Stimulated activated CD4-positive, alpha-beta T cell treated with anti-CD3 and anti-CD28 coated beads, Interleukin-2, amount 100 ng/mL, for 48 hours (primary cell): ENCODE data around the gene ONECUT3.
"Not testable (repeated sequence)": the region's sequence is repeated elsewhere in the genome, so short reads cannot be mapped to it uniquely, and the experiment has no call there.

ENCODE experiments used
- DNase-seq, 2 donors: peaks; one replicate each; pipeline ENCODE4 v3.0.0-alpha.2; 2020

Gene ONECUT3

DNA sequence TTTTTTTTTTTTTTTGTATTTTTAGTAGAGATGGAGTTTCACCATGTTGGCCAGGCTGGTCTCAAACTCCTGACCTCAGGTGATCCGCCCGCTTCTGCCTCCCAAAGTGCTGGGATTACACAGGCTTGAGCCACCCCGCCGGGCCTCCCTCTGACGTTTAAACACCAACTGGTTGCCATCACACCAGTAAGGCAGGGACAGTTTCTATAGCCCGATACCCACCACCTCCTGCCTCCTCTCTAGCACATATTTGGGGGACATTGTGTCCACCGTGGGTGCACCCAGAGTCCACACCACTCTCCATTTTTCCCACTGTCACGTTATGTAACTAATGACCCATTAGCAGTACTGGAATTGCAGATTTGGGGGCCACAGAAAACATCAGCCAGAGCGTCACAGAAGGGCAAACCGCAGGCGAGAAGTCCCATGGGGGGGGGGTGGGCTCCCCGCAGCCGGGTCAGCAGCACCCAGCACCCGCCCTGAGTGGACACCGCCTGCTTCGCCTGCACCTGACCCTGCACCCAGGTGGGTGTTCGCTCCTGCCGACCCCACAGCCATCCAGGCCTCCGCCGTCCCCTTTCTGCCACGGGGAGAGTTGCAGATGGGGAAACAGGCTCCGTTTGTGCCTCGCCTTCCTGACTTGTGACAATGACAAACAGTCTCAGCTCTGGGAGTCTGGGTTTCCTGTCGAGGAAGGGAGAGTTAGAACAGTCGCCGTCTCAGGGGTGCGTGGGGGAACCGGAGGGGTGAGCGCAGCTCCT, 3.6 kb downstream of the ONECUT3 start:
- no peak for DNase-seq

DNA sequence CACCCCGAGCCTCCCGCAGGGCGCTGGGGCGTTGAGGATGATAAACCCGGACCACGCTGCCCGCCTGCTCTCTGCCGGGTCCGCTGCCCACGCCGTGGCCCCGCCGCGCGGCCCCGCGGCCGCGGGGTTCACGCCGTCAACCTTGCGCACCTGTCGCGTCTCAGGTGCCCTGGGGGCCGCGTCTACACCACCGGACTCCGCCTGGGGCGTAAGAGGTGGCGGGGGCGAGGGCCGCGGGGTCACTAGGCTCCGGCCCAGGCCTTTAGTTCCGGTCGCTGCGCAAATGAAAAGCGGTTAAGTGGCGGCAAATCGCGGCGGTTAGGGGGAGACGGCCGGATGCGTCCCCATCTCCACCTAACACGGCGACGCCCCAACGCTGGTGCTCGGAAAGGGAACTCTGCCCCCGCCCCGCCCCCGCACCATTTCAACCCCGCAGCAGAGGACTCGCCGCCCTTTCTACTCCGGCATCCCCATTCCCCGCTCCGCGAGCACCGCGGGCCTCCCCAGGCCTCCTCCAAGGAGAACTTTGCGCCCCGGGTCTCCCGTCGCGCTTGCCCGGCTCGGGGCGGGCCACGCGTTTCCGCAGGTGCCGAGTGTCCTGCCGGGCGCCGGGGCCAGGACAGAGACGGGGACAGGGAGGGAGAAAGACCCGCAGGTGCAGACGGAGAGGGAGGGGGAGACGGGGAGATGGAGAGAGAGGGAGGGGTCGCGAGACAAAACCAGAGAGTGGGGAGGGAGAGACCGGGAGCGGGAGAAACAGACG, 4.3 kb downstream of the ONECUT3 start:
- no peak for DNase-seq

DNA sequence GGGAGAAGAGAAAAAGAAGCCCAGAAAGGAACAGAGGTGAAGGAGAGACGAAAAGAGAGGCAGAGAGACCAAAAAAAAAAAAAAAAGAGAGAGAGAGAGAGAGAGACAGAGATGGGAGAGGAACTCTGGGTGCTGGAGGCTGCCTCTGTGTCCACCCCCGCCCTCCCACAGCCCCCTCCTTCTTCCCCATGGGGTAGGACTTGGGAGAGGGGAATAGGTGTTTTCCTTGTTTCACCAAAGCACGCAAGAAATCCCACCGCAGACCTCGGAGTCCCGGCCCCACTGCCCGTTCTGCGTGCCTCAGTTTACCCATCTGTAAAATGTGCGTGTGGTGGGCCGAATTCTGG, 4.9 kb downstream of the ONECUT3 start:
- DNase-seq: no peak

DNA sequence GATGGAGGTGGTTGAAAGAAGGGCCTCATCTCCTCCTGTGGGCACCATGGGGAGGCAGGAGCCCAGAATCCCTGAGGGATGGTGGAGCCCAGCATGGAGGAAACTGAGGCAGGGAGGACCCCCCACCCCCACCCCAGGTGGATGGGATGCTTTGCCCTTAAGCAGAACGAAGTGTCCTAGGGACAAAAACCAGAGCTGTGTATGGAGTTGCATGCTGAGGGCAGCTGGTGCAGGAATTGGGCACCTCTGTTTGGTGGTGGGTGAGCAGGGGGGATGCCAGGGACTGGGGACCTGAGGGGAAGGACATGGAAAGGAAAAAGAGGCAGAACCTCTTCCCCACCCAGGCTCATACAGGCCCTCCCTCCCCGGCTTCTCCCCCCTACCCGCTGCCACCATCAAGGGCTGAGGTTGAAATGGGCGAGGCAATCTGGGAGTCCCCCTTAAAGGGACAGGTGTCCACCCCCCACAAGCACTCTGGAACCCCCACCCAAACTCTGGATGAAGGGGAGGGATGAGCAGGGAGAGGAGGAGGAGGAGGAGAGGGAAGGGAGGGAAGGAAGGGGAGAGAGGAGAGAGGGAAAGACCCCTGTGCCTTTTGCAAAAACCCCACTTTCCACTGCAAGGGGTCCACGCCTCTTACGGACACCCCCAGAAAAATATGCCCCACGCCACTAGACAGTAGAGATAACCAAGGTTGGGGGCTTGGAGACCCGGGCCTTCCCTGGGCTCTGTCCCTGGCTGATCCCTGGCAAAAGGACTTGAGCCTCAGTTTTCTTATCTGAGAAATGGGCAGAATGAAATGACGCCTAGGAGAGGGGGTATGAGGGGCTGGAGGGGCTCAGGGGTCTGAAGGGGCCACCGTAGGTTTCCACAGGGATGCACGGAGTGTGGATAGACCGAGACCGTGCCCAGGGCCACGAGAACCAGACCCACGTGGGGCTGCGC, 5.9 kb downstream of the ONECUT3 start:
- no peak for DNase-seq

DNA sequence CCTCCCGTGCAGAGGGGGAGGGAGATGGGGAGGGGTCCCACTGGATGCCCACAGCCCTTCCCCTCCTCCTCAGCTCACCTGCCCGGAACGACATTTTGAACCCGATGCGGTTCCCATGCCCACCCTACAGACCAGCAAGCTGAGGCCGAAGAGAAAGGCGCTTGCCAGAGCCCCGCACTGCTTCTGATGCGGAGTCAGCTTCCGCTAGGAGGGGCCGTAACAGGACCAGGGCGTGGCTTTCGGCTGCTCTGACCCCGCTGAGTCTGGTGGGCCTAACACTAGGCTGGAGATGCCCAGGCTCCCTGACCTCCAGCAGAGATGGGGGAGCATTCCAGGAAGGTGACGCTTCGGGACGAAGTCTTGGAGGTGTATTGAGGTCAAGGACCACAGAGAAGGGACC, 6.7 kb downstream of the ONECUT3 start:
- no peak for DNase-seq

DNA sequence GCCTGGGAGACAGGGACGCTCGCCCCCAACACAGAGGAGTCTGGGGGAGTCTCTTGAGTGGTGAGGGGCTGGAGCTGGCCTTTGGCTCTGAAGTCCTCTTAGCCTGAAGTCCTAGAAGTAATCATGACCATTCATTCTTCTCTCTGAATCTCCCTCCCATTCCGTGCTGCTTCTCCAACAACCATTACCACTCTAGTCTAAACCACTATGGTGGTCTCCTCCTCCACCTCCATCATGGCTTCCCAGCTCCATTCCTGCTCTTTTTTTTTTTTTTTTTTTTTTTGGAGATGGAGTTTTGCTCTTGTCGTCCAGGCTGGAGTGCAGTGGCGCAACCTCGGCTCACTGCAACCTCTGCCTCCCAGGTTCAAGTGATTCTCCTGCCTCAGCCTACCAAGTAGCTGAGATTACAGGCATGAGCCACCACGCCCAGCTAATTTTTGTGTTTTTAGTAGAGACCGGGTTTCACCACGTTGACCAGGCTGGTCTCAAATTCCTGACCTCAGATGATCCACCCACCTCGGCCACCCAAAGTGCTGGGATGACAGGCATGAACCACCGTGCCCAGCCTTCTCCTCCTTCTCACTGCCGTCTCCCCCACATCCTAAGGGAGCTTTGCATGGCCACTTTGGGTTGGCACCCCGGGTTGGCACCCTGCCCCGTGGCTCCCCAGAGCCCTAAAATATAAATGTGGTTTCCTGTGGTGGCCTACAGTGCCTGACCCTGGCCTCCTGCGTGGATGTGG, 7.7 kb downstream of the ONECUT3 start:
- DNase-seq: not testable (repeated sequence)

DNA sequence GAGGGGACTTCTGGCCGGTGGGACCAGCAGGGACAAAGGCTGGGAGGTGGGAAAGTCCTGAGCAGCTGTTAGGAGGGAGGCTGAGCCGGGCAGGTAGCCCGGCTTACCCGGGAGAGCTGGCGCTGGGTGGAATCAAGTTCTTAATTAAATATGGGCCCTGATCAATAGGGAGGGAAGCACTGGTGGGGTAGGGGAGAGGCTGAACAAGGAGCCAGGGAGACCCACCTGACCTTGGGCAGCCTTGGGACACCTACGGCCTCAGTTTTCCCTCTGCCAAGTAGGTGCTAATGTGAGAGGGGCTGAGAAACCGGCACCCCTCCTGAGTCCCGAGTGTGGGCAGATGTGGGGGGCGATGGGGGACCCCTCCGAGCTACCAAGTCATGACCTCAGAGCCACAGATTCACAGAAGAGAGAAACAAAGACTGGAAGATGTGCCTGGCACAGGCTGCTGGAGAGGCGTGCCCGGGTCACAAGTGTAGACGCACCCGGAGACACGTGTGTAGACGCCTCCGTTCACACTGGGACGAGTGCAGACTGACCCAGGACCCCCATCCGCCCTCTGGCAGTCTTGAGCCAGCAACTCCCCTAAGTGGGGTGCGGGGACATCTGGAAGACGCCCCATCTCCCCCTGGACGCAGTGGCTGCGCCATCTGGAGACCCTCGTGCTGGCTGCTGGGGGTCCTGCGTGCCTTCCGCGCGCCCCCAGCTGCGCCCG, 8.4 kb downstream of the ONECUT3 start:
- no peak for DNase-seq

DNA sequence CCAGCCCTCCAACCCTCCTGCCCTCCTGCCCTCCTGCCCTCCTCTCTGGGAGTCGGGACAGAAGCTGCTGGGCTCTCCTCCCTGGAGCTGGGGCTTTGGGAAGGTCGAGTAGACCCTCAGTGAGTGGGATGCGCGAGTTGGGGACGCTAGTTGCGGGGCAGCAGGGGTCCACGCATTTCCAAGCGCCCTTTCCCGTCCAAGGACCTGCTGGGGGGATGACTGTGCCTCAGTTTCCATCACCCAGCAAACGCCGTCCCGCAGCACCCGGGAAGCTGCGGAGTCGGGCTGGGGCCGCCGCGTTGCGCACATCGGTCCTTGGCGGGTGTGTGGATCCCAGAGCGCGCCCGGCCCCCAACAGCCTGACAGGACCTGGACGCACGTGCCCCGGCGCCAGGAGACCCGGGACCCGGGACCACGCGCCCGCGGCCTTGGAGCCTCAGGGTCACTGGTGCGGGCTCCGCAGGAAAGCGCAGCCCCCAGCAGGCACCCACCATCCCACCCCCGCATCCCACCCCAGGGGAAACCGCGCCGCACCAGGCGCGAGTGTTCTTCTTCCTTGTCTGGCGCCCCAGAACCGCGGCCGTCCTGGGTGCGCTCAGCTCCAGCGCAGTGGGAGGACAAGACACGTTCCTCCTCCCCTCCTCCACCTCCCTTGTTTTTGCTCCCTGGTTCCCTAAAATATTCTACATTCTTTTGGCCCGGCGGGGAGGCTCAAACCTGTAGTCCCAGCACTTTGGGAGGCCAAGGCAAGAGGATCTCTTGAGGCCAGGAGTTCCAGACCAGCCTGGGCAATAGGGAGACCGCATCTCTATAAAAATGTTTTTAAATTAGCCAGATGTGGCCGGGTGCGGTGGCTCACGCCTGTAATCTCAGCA, 9.2 kb downstream of the ONECUT3 start:
- no peak for DNase-seq

DNA sequence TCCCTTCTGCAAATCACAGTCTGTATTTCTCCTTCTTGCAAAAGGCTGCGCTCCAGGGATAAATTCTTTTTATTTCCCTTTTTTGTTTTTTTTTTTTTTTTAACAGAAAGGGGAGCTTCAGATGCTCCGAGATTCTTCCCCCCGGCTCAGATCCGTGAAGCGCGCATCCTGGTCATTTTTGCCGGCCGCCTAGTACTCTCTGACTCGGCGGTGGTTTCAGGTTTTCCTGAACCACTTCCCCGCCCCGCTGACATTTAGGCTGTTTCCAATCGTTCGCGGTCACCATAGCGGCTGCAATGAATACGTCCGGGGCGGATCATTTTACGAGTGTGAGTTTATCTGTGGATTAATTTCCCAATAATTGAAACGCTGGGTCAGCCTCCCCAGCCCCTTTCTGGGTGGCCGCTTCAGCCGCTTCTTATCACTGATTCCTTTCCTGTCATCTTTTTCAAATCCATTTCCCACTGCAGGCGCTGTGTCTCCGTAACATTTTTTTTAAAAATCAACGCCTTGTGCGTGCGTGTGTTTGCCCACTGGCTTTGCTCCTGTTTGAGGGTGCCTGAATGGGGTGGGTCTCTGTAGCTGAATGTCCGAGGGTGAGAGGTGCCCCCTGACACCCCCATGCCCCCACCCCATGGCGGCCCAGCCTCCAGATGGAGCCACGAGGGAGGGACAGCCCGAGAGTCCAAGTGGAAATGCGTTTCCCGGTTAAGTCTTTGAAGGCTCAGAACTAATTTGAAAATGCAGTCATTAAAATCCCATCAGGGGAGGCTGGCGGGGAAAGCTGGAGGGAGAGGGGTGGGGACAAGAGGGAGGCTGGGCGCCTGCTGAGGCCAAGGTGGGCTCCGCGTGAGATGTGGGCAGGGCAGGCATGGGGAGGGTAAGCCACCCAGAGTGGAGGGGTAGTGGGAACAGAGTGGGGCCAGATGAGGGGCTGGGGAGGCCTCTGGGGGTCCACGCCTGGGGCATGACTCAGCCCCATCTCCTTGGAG, 10.6 kb downstream of the ONECUT3 start:
- DNase-seq: no peak

DNA sequence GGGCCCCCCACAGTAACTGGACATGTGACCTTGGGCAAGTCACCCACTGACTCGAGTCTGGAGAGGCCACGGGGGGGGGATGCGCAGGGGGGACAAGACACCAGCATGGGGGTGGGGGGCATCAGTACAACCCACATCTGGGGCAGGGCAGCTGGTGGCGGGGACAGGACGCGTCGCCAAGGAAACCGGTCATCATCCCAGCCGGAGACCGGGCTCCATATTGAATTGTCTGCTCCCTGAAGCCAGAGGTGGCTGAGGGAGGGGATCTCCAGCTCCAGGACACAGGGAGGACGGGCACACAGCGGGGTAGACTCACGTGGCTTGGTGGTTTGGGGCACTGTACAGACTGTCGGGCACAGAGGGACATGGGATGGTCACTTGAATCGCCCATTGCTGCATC, 11.4 kb downstream of the ONECUT3 start:
- DNase-seq: no peak

DNA sequence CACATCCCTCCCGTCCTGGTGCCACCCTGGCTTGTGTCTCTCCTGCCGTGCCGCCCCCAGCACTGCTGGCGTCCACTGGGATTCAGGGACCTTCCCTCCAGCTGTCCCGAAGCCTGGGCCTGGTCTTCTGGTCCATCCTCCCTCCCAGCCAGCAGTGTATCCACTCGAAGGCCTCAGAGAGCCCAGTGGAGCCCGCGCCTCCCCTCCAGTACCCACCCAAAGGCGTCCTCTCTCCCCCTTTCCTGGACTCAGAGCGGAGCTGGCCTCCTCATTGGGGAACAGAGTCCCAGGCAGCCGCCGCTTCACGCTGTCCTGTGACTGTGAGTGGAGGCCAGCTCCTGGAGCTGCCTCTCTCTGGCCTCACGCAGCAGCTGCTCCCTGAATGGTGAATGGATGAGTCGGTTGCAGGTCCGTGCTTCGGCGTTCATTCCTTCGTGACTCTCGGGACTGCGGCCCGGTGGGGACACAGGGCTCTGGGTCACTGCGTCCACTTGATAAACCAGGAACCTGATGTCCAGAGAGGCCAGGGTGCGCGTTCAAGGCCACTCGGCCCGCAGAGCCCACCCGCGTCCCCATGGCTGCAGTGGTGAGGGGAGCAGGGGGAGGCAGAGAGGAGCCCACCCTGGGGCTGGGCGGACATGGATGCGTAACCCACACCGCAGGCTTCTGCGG, 12.1 kb downstream of the ONECUT3 start:
- DNase-seq: no peak

DNA sequence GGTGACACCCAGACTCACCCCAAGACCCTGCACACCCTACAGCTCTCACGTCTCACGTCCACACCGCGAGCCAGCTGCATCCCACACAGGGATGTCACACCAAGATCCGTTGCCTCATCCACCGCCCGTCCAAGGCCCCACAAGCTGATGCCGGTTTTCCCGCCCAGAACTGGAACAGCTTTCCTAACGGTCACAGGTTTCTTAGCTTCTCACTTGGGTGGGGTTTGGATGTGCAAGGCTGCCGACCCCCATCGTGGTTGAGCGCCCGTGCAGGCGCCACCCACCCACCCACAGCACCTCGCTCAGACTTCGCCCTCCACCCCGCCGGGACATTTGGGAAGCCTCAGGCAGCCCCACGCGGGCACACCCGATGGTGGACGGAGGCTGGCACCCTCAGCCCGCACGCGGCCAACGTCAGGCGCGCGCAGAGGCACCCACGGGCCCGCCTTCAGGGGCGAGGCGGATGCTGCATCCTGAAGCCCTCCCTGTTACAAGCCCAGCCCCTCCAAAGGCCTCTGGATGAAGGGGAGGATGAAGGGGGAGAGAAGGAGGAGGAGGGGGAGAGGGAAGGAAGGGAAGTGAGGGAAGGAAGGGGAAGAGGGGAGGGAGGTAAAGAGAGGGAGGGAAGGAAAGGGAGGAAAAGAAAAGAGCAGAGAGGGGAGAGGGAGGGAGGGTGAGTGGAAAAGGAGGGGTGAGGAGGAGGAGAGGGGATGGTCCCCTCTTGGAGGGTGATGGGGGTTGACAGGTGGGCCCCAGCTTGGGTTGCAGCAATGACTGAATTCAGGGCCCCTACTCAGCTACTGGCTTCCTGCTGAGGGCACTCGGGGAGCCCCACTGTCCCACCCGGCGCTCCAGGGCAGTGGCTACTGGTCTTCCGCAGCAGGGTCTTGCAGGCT, 12.8 kb downstream of the ONECUT3 start:
- DNase-seq: no peak

DNA sequence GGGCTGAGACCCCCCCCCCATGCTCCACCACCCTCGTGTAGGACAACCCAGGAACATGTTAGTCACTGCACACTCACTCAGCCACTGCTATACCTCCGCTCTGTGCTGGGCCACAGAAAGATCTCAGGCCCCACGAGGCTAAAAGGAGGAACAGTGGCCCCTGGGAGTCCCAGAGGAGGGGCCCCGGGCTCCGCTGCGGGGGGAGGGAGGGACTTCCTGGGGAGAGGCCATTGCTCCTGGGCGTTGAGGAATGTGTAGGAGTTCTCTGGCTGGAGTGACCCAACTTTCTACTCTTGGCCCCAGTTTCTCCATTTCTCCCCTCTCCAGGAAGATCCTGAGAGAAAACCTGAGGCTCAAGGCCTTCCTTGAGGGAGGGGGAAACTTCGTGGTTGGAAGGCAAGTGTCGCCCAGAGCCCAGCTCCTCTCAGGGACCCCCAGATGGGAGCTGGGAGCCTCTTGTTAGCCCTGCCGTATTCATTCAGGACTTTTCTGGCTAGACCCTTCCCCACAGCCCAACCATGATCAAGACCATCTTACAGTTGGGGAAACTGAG, 13.6 kb downstream of the ONECUT3 start:
- no peak for DNase-seq

DNA sequence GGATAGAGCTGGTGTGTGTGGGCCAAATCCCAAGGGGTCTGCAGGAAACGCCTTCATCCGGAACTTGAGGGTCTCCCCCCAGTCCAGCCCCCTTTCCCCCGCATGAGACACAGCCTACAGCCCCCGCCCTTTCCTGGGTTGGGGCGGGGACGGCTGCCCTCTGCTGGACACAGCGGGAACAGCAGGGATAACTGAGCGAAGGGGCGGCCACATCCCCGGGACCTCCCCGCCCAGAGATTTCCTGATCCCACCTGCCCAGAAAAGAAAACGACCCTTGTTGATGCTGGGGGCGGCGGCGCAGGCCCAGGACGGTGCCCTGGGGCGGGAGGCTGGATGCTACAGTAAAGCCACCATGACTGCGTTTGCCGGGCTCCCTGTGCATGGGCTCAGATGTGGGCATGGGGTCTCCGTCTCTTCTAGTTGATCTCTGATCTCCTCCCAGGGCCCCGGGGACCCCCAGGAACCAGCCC, 14.2 kb downstream of the ONECUT3 start:
- DNase-seq: peak; percentile 54 to 70

DNA sequence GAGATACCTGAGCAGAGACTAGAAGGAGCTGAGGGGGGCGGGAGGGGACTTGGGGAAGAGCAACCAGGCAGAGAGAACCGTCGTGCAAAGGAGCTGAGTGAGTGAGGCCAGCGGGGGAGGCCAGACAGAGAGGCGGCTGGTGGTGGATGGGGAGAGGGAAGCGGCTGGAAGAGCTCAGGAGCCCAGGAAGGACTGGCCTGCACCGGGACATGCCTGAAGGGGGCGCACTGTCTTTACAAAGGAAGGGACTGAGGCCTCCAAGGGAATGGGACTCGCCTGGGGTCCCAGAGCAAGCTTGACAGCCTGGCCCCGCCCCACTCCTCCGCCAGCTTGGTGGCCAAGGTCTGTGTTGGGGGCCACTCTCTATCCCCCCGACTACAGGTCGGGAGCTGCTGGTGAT, 14.9 kb downstream of the ONECUT3 start:
- DNase-seq: no peak

DNA sequence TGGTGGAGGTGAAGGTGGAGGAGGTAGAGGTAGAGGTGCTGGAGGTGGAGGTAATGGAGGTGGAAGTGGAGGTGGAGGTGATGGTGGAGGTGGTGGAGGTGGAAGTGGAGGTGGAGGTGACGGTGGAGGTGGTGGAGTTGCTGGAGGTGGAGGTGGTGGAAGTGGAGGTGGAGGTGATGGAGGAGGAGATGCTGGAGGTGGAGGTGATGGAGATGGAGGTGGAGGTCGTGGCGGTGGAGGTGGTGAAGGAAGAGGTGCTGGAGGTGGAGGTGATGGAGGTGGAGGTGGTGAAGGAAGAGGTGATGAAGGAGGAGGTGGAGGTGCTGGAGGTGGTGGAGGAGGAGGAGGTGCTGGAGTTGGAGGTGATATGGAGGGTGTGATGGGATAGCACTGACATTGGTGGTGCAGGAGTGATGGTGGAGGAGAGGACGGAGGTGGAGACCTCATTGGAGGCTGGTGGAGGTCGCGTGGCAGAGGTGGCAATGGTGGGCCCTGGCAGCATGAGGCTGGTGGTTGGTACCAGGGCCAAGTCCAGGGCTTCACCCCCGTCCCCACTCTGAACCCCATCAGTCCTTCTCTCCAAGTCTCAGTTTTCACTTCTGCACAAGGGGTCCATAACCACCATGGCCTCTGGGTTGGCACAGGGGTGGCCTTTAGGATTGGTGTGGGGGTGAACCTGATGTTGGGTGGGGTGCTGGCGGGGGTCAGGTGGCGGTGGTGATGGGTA, 15.8 kb downstream of the ONECUT3 start:
- DNase-seq: no peak

DNA sequence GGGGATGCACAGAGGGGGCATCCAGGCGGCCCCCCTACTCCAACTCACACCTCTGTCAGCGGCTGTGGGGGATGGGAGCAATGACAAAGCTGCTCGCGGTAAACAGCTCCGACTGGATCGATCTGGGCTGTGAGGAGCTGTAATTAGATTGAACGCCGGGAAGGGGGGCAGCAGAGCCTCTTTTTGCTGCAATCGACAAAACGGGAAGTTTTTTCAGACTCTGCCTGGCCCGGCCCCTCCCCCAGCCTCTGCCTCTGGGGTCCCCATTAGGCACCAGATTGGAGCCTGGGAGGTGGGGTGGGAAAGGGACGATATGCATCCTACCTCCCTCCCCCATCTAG, 16.3 kb downstream of the ONECUT3 start:
- DNase-seq: no peak
